Dermis blood vessel endothelial cell (primary cell): ENCODE results near the gene BMS1. TPM values are rescaled to one million over a fixed set of nuclear protein-coding genes. Genes with fewer than 3 reads are reported as not detected.
A peak's percentile ranks its signal among the peaks of the same experiment; 100 is the strongest.

Experiments used
- DNase-seq: peaks from one replicate; pipeline ENCODE4 v3.0.0; 2010
- total RNA-seq: library from RNA; depleted of rRNA; stranded (reverse); fragments of >200 nt; gene quantifications from 2 replicates; pipeline ENCODE4 v1.2.3, GENCODE V29; 2014

BMS1 gene
- total RNA-seq, 1 donor from 2014 or later, result 24.2 TPM

DNA sequence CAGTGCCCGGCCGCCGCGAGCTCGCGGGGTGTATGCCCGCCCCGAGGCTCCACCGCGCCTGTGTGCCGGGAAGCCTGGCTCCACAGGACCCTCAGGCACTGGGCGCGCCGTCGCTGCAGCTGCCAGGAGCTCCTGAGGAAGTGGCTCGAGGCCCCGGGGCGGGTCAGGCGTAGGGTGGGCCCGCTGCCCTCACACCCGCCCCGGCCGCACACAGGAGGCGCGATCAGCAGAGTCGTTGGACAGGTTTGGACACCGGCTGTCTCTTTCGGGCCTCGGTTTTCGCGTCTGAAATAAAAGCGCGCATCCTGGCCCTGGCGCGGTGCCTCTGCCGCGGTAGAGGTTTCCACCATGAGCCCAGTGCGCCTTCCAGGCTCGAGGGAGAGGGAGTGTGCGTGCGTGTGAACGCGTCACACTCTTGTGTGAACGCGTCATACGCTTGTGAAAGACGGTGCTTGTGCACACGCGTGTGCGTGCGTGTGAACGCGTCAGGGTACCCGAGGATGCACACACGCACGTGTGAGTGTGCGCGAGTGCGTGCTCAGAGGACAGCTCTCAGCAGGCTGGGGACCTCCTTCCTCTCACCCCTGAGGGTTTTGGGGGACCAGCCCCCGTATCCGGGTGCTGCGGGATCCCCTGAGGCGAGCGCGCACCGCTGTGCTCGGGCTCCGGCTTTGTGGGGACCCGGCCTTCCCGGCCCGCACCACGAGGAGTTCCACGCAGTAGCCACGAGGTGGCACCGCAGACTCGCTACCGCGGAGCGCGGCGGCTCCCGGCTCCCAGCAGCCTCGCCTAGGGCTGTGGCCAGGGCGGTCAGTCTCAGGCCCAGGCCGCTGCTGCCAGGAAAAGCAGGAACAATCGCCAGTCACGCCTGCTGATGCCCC is 83.8 kb downstream of the BMS1 start:
- DNase-seq, result peak; percentile 87

- no peak for DNase-seq
Measured at GRCh38 chr10:42867571-42867970, 85.0 kb downstream of the BMS1 start.

DNA sequence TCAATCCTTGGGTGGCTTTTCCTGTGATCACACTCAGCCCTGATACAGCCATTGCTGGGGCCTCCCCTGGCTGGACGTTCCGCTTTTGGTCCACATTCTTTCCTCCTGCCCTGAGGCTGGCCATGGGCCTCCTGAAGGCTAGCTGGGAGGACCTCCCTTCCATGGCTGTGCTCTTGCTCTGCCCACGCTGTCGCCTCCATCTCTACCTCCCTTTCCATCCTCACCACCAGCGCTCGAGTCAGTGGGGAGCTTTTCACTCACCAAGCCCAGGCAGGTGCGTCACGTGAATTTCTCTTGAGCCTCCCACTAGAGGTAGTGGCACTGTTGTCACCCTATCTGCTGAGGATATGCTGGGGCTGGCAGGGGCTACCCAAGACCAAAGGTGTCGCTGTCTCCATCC is 85.9 kb downstream of the BMS1 start:
- no peak for DNase-seq

DNA sequence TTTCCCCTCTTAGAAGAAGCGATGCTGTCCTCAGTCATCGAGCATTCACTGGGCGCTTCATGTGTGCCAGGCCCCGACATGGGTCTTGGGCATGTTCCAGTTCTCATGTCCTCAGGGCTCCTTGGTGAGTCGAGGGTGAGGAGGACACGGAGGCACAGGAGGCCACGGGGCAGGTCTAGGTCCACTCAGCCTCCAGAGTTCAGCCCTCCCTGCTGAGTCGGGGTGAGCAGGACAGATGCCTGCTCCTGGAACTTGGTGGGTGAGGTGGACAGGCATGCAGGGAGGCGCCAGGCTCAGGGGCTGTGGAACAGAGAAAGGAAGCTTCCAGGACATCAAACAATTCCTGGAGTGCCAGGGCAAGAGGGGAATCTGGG is 87.4 kb downstream of the BMS1 start:
- no peak for DNase-seq

GRCh38 chr10:42871138-42871641 is 88.6 kb downstream of the BMS1 start:
- DNase-seq, result peak; percentile 28

- no peak for DNase-seq
Measured at GRCh38 chr10:42871823-42872222, 89.2 kb downstream of the BMS1 start.

GRCh38 chr10:42872865-42873435 is 90.4 kb downstream of the BMS1 start:
- DNase-seq, result no peak

DNA sequence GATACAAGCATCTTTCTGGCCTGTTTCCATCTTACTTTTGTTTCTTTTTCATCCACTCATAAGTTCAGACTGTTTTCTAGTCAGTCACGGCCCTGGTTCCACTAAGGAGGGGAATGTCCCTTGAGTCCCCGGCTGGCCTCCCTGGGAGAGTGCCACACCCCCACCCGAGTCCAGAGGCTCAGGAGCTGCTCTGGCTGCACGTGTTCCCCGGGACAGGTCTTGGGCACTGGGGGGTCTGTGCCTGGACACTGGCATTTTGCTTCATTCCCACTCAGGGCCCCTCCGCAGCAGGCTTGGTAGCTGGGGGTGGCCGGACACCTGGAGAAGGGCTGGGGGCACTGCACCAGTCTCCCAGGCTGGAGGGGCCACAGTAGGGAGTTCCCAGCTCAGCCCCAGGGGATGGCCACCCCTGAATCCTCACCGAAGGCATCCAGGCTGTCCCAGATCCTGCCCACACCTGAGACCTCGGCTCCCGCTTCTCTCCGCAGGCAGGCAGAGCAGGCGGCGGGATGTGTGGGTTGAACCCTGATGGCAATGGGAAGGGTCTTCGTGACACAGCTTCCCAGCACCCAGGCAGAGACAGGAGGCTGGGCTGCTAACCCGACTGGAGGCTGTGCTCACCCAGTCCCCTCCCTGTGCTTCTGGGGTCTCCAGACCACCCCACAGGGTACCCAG is 92.3 kb downstream of the BMS1 start:
- DNase-seq, result no peak

- no peak for DNase-seq
Measured at GRCh38 chr10:42875388-42875755, 92.8 kb downstream of the BMS1 start.

DNA sequence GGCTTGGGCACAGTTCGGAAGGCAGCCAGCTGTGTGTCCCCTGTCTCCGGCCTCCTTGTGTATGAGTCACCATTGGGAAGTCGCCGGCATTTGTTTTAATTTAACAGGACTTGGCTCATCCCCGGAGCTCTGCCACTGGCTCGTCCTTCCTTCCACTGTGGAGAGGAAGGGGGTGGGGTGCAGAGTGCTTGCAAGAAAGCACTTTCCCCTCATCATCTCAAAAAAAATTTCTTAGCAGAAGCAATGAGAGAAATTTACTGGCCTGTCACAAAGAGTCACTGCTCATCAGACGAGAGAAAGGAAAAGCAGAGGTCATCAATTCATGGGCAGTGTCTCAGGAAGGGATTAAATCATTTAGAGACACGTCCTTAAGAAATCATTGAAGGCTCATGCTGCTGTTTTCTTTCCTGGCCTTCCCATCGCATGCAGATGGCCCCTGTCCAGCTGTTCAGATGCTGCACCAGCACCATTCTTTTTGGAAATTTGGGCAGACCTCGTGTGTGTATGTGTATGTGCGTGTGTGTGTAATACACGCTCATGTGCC is 93.3 kb downstream of the BMS1 start:
- no peak for DNase-seq

GRCh38 chr10:42876476-42876875 is 93.9 kb downstream of the BMS1 start:
- DNase-seq, result no peak

- DNase-seq, result no peak
Measured at GRCh38 chr10:42876945-42877344, 94.3 kb downstream of the BMS1 start.

DNA sequence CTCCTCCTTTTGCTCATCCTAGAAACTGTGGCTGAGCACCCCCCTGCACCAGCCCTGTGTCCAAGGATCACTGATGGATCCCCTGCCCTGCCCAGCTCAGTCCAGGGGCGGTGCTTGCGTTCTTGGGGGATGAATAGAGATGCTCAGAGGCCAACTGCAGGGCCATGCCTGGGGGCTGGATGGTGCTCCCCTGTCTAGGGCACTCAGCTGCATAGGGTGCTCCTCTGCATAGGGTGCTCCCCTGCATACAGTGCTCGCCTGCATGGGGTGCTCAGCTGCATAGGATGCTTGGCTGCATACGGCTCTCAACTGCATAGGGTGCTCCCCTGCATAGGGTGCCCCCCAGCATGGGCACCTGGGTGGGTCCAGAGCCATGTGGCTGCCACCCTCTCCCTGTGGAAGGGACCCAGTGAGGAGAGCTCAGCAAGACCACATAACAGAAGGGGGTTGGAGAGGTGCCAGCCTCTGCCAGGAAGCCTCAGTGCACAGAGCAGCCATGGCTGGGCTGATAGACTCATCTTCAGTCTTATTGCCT is 95.0 kb downstream of the BMS1 start:
- no peak for DNase-seq

DNA sequence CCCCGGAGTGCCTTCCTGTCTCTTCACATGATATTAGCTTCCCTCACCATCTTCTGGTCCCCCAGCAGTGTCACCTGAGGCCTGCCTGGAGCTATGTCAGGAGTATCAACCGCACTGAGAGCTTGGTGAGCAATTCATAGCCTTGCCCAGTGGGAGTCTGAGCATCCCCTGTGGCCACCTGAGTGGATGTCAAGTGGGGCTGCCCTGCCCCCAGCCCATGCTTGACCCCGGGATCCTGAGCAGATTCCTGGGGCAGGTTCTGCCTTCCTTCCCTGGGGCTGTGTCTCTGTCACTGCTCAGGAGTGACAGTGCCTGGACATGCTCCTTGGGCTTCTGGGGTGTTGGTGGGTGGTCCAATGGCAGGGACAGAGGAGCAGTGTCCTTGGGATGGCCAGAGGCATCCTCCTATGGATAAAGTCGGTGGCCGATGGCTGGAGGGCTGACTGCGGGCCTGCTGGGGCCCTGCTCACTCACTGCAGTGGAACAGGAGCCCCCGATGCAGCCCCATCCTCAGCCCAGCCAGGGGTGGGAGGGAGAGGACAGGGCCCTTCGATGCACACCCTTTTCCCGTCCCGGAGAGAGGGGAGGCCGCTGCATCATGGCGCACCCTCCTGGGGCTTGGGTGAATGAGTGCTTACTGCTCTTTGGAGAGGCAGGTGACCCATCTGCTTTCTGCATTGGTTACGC is 95.7 kb downstream of the BMS1 start:
- DNase-seq, result no peak

- DNase-seq, result no peak
Measured at GRCh38 chr10:42878821-42879195, 96.2 kb downstream of the BMS1 start.

- no peak for DNase-seq
Measured at GRCh38 chr10:42879380-42880254, 97.0 kb downstream of the BMS1 start.

DNA sequence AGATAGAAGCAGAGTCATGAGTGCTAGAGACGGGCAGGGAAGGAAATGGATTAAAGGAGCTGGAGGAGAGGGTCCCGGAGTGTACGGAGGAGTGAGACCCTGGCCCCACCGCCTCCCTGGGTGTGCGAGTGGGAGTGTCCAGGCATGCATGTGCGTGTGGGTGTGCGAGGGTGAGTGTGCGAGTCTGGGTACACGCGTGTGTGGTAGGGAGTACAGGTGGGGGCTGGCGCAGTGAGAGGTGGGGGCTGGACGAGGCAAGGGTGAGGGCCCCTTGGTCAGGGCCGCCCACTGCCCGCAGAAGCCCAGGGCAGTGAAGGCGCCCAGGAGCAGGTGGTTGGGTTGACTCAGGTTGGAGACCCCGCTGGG is 97.6 kb downstream of the BMS1 start:
- DNase-seq, result no peak

- no peak for DNase-seq
Measured at GRCh38 chr10:42882597-42882996, 100.0 kb downstream of the BMS1 start.
